ENCODE data around the gene GPHB5.

DNA sequence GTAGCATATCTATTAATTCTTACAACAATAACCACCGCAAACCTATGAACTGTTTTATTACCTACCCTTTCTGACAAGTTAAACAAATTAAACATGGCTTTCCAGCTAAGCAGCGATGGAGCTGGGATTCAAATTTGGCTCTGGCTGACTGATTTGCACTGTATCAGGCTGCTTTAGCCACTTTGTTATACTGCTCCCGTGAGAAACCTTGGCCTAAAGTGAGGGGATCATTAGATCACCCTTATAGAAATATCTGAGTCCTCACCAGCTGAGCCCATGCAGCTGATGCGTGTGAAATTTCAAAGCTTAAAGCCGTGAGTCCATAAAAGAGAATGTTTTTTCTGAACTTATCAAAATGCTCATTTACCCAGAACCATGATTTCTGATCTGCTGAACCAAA lies 8.1 kb upstream of the GPHB5 start:
- TF ChIP-seq CTCF (IDR thresholded peaks at IDR 0.05) (no peak), POLR2A (IDR thresholded peaks at IDR 0.05) (no peak), EP300 (IDR thresholded peaks at IDR 0.05) (no peak)
